ENCODE data around the gene SLC31A1.

DNA sequence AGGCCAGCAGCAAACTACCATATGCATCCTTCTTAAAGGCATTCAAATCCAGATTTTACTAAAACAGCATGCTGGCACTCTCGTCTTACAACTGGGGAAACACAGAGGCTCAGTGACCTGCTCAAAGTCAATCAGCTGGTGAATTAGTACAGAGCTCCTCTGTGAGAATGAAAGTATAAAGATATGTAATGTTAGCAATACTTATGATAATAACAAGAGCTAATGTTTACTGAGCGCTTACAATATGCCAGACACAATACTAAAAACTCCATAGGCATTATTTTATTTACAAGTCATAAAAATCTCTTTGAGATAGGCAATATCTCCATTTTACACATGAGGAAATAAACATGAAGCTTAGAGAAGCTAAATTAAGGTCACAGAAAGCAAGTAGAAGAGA is 28.9 kb upstream of the SLC31A1 start:
- TF ChIP-seq, protein P1, sequence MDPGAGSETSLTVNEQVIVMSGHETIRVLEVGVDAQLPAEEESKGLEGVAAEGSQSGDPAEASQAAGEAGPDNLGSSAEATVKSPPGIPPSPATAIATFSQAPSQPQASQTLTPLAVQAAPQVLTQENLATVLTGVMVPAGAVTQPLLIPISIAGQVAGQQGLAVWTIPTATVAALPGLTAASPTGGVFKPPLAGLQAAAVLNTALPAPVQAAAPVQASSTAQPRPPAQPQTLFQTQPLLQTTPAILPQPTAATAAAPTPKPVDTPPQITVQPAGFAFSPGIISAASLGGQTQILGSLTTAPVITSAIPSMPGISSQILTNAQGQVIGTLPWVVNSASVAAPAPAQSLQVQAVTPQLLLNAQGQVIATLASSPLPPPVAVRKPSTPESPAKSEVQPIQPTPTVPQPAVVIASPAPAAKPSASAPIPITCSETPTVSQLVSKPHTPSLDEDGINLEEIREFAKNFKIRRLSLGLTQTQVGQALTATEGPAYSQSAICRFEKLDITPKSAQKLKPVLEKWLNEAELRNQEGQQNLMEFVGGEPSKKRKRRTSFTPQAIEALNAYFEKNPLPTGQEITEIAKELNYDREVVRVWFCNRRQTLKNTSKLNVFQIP (CRISPR knock-in tag; IDR thresholded peaks at IDR 0.05; ENCODE audit: borderline replicate concordance, low read depth): no peak
- TF ChIP-seq ZFP3 (CRISPR knock-in tag; IDR thresholded peaks at IDR 0.05): no peak
- TF ChIP-seq, protein P2, sequence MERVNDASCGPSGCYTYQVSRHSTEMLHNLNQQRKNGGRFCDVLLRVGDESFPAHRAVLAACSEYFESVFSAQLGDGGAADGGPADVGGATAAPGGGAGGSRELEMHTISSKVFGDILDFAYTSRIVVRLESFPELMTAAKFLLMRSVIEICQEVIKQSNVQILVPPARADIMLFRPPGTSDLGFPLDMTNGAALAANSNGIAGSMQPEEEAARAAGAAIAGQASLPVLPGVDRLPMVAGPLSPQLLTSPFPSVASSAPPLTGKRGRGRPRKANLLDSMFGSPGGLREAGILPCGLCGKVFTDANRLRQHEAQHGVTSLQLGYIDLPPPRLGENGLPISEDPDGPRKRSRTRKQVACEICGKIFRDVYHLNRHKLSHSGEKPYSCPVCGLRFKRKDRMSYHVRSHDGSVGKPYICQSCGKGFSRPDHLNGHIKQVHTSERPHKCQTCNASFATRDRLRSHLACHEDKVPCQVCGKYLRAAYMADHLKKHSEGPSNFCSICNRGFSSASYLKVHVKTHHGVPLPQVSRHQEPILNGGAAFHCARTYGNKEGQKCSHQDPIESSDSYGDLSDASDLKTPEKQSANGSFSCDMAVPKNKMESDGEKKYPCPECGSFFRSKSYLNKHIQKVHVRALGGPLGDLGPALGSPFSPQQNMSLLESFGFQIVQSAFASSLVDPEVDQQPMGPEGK (CRISPR knock-in tag; IDR thresholded peaks at IDR 0.05; ENCODE audit: borderline replicate concordance): no peak
- no peak for TF ChIP-seq ZFP30 (CRISPR knock-in tag; IDR thresholded peaks at IDR 0.05)
- no peak for TF ChIP-seq TOX (CRISPR knock-in tag; IDR thresholded peaks at IDR 0.05; ENCODE audit: borderline replicate concordance)
- TF ChIP-seq, protein P3, sequence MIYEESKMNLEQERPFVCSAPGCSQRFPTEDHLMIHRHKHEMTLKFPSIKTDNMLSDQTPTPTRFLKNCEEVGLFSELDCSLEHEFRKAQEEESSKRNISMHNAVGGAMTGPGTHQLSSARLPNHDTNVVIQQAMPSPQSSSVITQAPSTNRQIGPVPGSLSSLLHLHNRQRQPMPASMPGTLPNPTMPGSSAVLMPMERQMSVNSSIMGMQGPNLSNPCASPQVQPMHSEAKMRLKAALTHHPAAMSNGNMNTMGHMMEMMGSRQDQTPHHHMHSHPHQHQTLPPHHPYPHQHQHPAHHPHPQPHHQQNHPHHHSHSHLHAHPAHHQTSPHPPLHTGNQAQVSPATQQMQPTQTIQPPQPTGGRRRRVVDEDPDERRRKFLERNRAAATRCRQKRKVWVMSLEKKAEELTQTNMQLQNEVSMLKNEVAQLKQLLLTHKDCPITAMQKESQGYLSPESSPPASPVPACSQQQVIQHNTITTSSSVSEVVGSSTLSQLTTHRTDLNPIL (CRISPR knock-in tag; IDR thresholded peaks at IDR 0.05; ENCODE audit: low read depth): no peak
- TF ChIP-seq, protein P4, sequence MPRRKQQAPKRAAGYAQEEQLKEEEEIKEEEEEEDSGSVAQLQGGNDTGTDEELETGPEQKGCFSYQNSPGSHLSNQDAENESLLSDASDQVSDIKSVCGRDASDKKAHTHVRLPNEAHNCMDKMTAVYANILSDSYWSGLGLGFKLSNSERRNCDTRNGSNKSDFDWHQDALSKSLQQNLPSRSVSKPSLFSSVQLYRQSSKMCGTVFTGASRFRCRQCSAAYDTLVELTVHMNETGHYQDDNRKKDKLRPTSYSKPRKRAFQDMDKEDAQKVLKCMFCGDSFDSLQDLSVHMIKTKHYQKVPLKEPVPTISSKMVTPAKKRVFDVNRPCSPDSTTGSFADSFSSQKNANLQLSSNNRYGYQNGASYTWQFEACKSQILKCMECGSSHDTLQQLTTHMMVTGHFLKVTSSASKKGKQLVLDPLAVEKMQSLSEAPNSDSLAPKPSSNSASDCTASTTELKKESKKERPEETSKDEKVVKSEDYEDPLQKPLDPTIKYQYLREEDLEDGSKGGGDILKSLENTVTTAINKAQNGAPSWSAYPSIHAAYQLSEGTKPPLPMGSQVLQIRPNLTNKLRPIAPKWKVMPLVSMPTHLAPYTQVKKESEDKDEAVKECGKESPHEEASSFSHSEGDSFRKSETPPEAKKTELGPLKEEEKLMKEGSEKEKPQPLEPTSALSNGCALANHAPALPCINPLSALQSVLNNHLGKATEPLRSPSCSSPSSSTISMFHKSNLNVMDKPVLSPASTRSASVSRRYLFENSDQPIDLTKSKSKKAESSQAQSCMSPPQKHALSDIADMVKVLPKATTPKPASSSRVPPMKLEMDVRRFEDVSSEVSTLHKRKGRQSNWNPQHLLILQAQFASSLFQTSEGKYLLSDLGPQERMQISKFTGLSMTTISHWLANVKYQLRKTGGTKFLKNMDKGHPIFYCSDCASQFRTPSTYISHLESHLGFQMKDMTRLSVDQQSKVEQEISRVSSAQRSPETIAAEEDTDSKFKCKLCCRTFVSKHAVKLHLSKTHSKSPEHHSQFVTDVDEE (CRISPR knock-in tag; IDR thresholded peaks at IDR 0.05): no peak
- TF ChIP-seq OSR1 (CRISPR knock-in tag; IDR thresholded peaks at IDR 0.05): no peak
- TF ChIP-seq SNAI2 (CRISPR knock-in tag; IDR thresholded peaks at IDR 0.05): no peak
- TF ChIP-seq, protein P5, sequence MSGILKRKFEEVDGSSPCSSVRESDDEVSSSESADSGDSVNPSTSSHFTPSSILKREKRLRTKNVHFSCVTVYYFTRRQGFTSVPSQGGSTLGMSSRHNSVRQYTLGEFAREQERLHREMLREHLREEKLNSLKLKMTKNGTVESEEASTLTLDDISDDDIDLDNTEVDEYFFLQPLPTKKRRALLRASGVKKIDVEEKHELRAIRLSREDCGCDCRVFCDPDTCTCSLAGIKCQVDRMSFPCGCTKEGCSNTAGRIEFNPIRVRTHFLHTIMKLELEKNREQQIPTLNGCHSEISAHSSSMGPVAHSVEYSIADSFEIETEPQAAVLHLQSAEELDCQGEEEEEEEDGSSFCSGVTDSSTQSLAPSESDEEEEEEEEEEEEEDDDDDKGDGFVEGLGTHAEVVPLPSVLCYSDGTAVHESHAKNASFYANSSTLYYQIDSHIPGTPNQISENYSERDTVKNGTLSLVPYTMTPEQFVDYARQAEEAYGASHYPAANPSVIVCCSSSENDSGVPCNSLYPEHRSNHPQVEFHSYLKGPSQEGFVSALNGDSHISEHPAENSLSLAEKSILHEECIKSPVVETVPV (CRISPR knock-in tag; IDR thresholded peaks at IDR 0.05): no peak
- no peak for TF ChIP-seq RARB (CRISPR knock-in tag; IDR thresholded peaks at IDR 0.05)
- TF ChIP-seq ARNTL (CRISPR knock-in tag; IDR thresholded peaks at IDR 0.05; ENCODE audit: borderline replicate concordance, low read depth): no peak
- TF ChIP-seq ZC3H10 (CRISPR knock-in tag; IDR thresholded peaks at IDR 0.05): no peak
- TF ChIP-seq ZNF70 (CRISPR knock-in tag; IDR thresholded peaks at IDR 0.05): no peak
